ENCODE data around the gene FRMD6.

The FRMD6 gene

DNA sequence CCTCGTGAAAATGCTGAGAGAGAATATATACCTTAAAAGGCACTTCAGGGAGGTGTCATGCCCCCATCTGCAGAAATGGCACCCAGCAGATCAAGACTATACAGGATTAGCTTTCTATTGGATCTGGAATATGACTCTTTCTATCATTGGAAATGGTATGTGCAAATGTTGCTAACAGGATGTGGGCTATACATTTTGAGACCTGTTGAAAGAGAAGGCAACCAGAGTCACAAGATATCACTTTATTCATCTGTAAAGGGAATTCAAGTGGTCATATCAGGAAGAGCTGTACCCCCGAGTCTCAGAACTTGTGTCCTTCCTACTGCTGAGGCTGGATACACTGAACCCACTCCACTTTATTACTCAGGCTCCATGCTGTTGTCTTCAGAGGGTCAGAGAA lies 46.1 kb upstream of the FRMD6 start:
- H3K4me1 ChIP-seq (ENCODE audit: low read depth, poor library complexity, severe bottlenecking) = peaks cover 24% of the 10 kb centered on the region
- H3K79me2 ChIP-seq (ENCODE audit: insufficient read depth, low read depth) = no peaks in the 10 kb centered on the region
- TF ChIP-seq, protein P1, sequence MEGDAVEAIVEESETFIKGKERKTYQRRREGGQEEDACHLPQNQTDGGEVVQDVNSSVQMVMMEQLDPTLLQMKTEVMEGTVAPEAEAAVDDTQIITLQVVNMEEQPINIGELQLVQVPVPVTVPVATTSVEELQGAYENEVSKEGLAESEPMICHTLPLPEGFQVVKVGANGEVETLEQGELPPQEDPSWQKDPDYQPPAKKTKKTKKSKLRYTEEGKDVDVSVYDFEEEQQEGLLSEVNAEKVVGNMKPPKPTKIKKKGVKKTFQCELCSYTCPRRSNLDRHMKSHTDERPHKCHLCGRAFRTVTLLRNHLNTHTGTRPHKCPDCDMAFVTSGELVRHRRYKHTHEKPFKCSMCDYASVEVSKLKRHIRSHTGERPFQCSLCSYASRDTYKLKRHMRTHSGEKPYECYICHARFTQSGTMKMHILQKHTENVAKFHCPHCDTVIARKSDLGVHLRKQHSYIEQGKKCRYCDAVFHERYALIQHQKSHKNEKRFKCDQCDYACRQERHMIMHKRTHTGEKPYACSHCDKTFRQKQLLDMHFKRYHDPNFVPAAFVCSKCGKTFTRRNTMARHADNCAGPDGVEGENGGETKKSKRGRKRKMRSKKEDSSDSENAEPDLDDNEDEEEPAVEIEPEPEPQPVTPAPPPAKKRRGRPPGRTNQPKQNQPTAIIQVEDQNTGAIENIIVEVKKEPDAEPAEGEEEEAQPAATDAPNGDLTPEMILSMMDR (conservative IDR thresholded peaks at IDR 0.05; ENCODE audit: low read depth, low read length) = no peak
- H3K36me3 ChIP-seq (ENCODE audit: insufficient read depth) = no peaks in the 10 kb centered on the region
- H3K4me2 ChIP-seq = no peak overlapping the region
- H3K27ac ChIP-seq = no peak overlapping the region
- no peaks in the 10 kb centered on the region for H3K27me3 ChIP-seq (ENCODE audit: insufficient read depth, low read depth)
- H3K9ac ChIP-seq = no peak overlapping the region
- H3K4me3 ChIP-seq (IDR thresholded peaks at IDR 0.05; ENCODE audit: insufficient read depth, low read depth, low read length) = no peak overlapping the region
- H2AFZ ChIP-seq (ENCODE audit: low read depth) = no peak overlapping the region
- no peaks in the 10 kb centered on the region for H4K20me1 ChIP-seq (ENCODE audit: insufficient read depth)

DNA sequence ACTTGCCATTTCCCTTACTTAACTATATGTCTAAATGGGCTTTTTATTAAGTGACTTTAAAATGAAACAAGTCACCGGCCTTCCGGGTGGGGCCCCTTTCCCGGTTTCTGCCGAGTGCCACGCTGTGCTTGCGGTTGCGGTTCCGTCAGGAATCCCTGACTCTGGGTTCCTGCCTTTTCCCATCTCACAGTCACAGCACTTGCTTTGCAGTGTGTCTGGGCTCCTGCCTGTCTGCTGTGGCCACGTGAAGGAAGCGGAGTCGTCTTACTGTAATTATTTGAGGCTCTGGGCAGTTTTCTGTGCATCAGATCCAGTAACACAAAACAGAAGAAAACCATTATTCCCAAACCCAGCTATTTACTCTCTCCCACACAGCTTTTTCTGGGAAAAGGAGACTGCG lies 44.0 kb upstream of the FRMD6 start:
- TF ChIP-seq, protein P1 (conservative IDR thresholded peaks at IDR 0.05; ENCODE audit: low read depth, low read length) = no peak
- Histone ChIP-seq H2AFZ (ENCODE audit: low read depth) (no peak overlapping the region), H3K36me3 (ENCODE audit: insufficient read depth) (no peaks in the 10 kb centered on the region)

DNA sequence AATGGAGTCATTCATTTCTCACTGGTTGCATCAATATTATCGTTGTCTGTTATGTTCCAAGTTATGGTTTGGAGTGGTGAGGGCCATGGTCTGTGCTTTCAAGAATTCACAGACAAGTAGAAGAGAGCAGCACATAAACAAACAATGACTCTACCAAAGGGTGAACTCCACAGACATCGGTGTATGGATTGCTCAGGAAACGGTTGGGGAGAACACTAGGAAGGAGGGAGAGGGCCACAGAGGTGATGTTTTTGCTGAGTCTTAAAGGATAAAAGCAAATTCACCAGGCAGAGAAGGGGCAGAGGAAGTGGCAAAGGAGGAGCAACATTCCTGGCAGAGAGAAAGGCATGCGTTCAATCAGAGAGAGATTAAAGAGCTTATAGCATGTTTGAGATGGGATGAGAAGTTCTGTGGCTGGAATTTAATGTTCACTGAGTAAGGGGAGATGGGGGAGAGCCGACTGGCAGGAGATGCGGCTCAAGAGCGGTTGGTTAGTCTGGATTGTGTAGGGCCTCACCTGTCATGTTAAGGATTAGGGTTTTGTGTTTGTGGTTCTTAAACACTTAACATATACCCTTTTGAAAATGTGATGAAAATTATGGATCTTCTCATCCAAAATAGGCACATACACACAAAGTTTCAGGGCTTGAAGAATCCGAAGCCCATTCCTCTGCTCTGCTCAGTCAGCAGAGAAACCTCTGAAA lies 42.3 kb upstream of the FRMD6 start:
- H4K20me1 ChIP-seq (ENCODE audit: insufficient read depth) = no peaks in the 10 kb centered on the region
- no peak overlapping the region for H3K4me3 ChIP-seq (IDR thresholded peaks at IDR 0.05; ENCODE audit: insufficient read depth, low read depth, low read length)
- H3K79me2 ChIP-seq (ENCODE audit: insufficient read depth, low read depth) = no peaks in the 10 kb centered on the region
- H3K27me3 ChIP-seq (ENCODE audit: insufficient read depth, low read depth) = no peaks in the 10 kb centered on the region
- TF ChIP-seq, protein P1 (conservative IDR thresholded peaks at IDR 0.05; ENCODE audit: low read depth, low read length) = no peak
- peaks cover 52% of the 10 kb centered on the region for H3K4me1 ChIP-seq (ENCODE audit: low read depth, poor library complexity, severe bottlenecking)
- no peak overlapping the region for H3K9ac ChIP-seq
- H3K27ac ChIP-seq = peak overlapping the region; percentile 36; the same call in 1 of the 2 replicates
- peak overlapping the region; percentile 44 for H2AFZ ChIP-seq (ENCODE audit: low read depth)
- H3K4me2 ChIP-seq = peak overlapping the region; percentile 76
- no peaks in the 10 kb centered on the region for H3K36me3 ChIP-seq (ENCODE audit: insufficient read depth)

More for the DNA sequence above, 44.0 kb upstream of the FRMD6 start:
- Histone ChIP-seq H3K9ac (no peak overlapping the region), H4K20me1 (ENCODE audit: insufficient read depth) (no peaks in the 10 kb centered on the region), H3K4me3 (IDR thresholded peaks at IDR 0.05; ENCODE audit: insufficient read depth, low read depth, low read length) (no peak overlapping the region), H3K4me2 (no peak overlapping the region), H3K27me3 (ENCODE audit: insufficient read depth, low read depth) (no peaks in the 10 kb centered on the region), H3K27ac (no peak overlapping the region), H3K4me1 (ENCODE audit: low read depth, poor library complexity, severe bottlenecking) (peaks cover 37% of the 10 kb centered on the region), H3K79me2 (ENCODE audit: insufficient read depth, low read depth) (no peaks in the 10 kb centered on the region)

DNA sequence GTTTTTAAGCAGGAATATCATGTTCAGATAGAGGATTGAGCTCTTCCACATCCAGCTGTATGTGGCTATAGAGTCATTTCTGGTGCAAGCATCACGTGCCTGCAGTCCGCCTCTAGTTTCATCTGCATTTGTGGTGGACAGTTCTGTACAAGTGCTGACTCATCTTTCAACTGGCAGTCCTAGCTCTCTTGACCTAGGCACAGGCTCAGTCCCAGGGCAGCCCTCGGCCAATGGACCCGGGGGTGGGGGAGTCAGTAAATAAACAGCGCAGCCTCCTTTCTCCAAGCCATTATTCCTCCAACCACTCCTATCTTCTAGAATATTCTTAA lies 41.8 kb upstream of the FRMD6 start:
- Histone ChIP-seq H3K4me2 (peak overlapping the region; percentile 76), H3K9ac (no peak overlapping the region), H3K79me2 (ENCODE audit: insufficient read depth, low read depth) (no peaks in the 10 kb centered on the region), H3K27me3 (ENCODE audit: insufficient read depth, low read depth) (no peaks in the 10 kb centered on the region), H3K4me3 (IDR thresholded peaks at IDR 0.05; ENCODE audit: insufficient read depth, low read depth, low read length) (no peak overlapping the region), H3K36me3 (ENCODE audit: insufficient read depth) (no peaks in the 10 kb centered on the region), H4K20me1 (ENCODE audit: insufficient read depth) (no peaks in the 10 kb centered on the region), H3K27ac (peak overlapping the region; percentile 36; the same call in 1 of the 2 replicates), H2AFZ (ENCODE audit: low read depth) (peak overlapping the region; percentile 44), H3K4me1 (ENCODE audit: low read depth, poor library complexity, severe bottlenecking) (peaks cover 58% of the 10 kb centered on the region)
- TF ChIP-seq, protein P1 (conservative IDR thresholded peaks at IDR 0.05; ENCODE audit: low read depth, low read length) = no peak

Measured in KMS-11 (cell line).